DMS114 treated with DMSO at 0.1 percent for 48 hours (cell line): ENCODE results near the gene SLC7A5.
"Not testable (repeated sequence)": the region's sequence is repeated elsewhere in the genome, so short reads cannot be mapped to it uniquely, and the experiment has no call there.

ENCODE experiments used
- DNase-seq: peaks from one replicate; lab custom pipeline; 2025; ENCODE audit not compliant: unreplicated experiment; lab: John Stamatoyannopoulos, UW

The SLC7A5 gene

DNA sequence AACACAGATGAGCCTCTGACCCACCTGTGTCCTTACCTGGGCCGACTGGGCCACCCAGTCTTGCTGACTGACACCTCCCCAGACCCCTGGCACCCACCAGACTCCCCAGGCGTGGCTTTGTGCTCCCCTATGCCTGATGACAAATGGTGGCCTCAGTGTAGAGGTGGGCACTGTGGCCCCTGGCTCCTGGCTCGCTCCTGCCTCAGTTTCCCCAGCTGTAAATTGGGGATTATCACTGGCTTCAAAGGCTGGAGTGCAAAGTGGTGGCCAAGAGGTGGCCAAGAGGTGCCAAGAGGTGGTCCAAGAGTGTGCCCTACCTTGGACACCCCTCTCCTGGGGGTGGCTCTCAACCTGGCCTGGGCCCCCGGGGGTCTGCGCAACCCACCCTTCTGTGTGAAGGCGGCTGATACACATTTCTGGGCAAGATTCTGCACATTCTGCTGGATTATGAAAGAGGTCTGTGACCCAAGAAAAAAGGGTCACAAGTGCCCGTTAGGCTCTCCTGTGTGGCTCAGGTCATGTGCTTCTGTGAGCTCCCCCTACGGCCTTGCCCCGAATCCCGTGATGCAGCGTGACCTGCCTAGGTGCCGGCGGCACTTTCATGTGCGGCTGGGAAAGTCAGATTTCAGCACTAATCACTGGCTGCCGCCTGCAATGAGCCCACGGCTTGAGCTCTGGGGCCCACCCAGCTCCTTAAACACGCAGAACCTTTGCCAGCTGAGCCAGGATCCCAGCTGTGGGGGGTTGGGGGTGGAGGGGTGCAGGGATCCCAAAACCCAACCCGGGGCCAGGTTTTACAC, 7.8 kb downstream of the SLC7A5 start:
- not testable (repeated sequence) for DNase-seq

DNA sequence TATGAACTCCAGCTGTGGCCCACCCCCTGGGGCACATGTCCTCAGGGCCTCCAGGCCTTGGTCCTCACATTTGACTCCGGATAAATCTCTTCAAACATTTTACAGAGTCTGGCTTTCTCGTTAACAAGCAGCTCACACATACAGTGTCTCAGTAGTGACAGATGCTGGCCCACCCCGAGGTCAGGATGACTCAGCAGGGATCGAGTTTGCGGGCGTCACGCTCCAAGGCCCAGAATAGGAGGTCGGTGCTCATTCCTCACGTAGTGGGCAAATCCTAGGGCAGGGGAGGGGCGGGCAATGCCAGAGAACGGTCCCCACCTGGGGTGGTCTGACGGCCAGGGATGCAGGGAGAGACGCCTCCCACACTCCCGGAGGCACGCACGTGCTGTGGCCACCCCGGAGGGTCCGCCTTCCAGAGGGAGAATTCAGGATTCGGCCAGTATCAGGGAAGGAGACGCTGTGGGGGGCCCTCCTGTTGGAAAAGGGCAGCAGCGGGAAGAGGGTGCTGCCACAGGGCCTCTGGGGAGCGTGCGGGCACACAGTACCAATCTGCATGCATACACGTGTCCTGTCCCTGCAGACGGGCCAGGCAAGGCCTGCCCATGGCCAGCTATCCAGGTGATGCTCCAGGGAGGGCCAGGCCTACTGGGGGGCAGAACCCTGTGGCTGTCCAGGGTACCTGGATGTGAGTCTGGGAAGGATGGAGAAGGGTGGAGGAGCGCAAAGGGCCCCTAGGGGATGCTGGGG, 8.6 kb downstream of the SLC7A5 start:
- no peak for DNase-seq

GRCh38 chr16:87858151-87858993, 10.9 kb downstream of the SLC7A5 start:
- DNase-seq: not testable (repeated sequence)

GRCh38 chr16:87856791-87857228, 12.5 kb downstream of the SLC7A5 start:
- DNase-seq: no peak

- DNase-seq: no peak
Observed at GRCh38 chr16:87855852-87856715, 13.2 kb downstream of the SLC7A5 start.

- no peak for DNase-seq
Observed at GRCh38 chr16:87854907-87855683, 14.2 kb downstream of the SLC7A5 start.

- no peak for DNase-seq
Observed at GRCh38 chr16:87854053-87854906, 15.0 kb downstream of the SLC7A5 start.

DNA sequence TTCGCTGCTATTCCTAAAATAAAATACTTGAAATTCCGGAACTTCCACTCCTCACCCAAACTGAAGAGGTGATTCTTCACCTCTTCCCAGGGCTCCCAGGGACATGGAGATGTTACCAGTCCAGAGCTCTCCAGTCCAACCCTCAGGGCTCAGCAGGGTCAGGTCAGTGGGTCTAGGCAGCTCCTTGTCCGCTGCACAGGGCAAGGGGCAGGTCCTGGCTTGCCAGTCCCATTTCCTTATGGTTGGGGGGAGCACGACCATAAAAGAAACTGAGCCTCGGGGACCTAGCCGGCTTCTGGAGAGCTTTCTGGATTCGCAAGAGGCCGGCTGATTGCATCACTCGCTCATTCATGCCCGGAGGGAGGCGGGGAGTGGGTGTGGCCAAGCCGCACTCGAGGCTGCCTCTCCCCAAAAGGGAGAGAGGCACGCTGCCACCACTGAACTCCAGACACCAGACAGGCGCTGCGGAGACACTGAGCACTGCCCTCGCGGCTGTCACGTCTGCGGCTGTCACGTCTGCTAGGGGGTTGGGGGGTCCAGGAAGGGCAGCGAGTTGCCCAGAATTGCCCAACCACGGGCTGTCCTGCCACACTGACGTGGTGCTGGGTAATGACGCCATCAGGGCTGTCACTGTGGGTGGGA, 15.8 kb downstream of the SLC7A5 start:
- peak; percentile 13 for DNase-seq

DNA sequence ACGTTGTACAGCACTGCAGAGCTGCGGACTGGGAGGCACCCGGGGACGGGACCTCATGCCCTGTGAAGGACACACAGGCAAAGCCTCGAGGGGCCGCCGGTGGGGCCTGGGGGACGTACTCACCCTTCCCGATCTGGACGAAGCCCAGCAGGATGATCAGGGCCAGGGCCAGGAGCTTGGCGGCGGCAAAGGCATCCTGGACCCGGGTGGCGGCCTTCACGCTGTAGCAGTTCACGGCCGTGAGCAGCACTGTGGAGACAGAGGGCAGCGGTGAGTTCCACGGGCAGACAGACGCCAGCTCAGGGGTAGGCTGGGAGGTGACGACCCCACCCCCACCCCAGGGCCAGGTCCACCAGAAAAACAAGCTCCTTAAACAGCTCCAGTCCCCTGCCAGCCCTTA, 17.7 kb downstream of the SLC7A5 start:
- no peak for DNase-seq

GRCh38 chr16:87851141-87851587, 18.1 kb downstream of the SLC7A5 start:
- no peak for DNase-seq

- peak; percentile 32 for DNase-seq
Observed at GRCh38 chr16:87850009-87851006, 19.0 kb downstream of the SLC7A5 start.

GRCh38 chr16:87849419-87850008, 19.8 kb downstream of the SLC7A5 start:
- DNase-seq: no peak

GRCh38 chr16:87848676-87849345, 20.5 kb downstream of the SLC7A5 start:
- no peak for DNase-seq

DNA sequence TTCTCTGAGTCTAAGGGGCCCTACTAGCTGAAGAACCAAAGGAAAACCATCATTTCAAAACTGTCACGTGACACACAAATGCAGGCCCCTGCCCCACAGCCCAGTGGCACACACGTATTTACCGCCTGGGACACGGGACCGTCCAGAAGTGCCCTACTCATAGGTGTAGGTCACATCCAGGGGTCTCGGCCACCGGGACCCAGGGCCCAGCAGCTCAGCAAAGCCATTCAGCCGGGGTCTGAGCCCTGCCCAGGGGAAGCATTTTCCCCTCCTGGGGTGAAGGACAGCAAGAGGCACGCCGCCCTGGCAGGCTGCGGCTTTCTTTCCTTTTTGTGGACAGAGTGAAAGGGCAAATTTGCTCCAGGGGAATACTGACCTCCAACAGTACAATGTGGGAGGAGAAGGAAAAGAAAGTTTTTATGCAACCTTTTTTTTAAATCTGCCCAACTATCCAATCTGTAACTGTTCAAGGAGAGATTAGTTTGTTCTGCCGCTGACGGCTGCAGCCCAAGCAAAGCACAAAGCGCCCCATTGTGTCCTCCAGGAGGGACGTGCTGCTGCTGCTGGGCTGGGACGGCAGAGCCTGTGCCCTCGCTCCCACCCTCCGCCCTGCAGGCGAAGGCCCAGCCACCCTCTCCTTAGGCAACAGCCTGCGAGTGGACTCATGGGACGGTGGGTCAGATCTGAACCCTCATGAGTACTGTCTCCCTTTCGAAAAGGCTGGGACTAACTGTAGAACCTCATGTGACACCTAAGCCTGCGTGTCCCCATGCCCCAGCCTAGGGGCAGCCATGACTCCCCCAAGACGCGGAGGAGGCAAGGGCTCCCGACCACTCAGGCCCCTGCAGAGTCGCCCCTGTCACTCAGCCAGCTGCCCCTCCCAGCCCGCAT, 21.3 kb downstream of the SLC7A5 start:
- no peak for DNase-seq

DNA sequence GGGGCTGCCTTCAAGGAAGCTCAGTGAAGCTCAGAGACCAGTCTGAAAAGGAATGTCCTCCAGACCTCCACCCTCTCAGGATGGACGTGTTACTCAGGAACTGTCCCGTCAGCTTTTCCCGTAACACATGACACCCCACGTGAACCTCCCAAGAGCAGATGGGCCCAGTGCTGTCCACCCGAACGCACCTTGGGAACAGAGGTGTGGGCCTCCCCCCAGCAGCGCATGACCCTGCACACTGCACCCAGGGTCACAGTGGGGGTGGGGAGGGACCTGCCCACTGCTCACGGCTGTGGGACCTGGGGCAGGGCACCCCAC, 21.9 kb downstream of the SLC7A5 start:
- no peak for DNase-seq
